ENCODE measurements around the gene DBP. TPM values are rescaled to one million over a fixed set of nuclear protein-coding genes. Genes with fewer than 3 reads are reported as not detected.
A peak's percentile ranks its signal among the peaks of the same experiment; 100 is the strongest.

The DBP gene
- polyA plus RNA-seq, 2 of the 4 experiments (the other 2 are of a cell fraction), result 2.5 to 3.8 TPM

DNA sequence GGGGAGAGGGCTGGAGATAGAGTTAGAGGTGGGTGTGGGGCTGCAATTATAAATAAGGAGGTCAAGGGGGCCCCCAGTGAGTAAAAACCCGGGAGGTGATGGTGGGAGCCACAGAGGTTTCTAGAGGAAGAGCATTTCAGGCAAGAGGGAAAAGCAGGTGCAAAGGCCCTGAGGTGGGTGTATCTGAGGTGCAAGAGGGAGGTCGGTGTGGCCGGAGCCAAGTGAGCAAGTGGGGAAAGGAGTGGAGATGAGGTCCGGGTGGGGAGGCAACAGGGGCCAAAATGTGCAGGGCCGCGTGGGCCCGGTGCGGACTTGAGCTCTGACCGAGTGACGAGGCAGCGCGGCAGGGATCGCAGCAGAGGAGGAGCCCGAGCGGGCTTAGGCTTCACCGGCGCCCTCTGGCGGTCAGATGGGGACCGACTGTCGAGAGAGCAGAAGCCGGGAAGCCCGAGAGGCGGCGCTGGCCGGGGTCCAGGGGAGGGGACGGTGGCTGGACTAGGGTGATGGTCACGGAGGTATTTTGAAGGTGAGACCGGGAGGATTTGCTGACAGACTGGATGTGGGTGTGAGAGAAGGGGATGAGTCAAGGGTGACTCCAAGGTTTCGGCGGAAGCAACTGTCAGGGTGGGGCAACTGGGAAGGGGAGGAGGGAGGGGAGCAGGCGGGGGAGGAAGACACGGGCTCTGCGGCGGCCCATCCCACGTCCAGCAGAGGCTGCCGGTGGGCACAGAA, 48.3 kb downstream of the DBP start (continued):
- TF ChIP-seq FOSB (CRISPR knock-in tag; IDR thresholded peaks at IDR 0.05) (peak; percentile 88; the same call in 1 of the 2 replicates), ZC3H11A (IDR thresholded peaks at IDR 0.05) (no peak), NR3C1 (IDR thresholded peaks at IDR 0.05) (no peak), POLR2A (IDR thresholded peaks at IDR 0.05; ENCODE audit: low read length) (no peak), ESRRA (IDR thresholded peaks at IDR 0.05; ENCODE audit: borderline replicate concordance, low read length) (peak; percentile 14; the same call in 1 of the 2 replicates), POLR2AphosphoS2 (conservative IDR thresholded peaks at IDR 0.05; ENCODE audit: low read length) (no peak), BHLHE40 (IDR thresholded peaks at IDR 0.05; ENCODE audit: low read depth, low read length) (no peak), RFX5 (IDR thresholded peaks at IDR 0.05) (0 out of 2 replicates have a peak, but pooled peaks have one; percentile 29), EHMT2 (IDR thresholded peaks at IDR 0.05; ENCODE audit: low read depth) (no peak), EHF (CRISPR knock-in tag; IDR thresholded peaks at IDR 0.05) (no peak), MYC (IDR thresholded peaks at IDR 0.05; ENCODE audit: borderline replicate concordance, low read length) (no peak), SREBF2 (IDR thresholded peaks at IDR 0.05) (no peak), ZNF302 (CRISPR knock-in tag; IDR thresholded peaks at IDR 0.05) (0 out of 2 replicates have a peak, but pooled peaks have one; percentile 19), RARB (CRISPR knock-in tag; IDR thresholded peaks at IDR 0.05) (no peak), HOXB13 (CRISPR knock-in tag; IDR thresholded peaks at IDR 0.05; ENCODE audit: low read depth) (no peak), CHD2 (IDR thresholded peaks at IDR 0.05; ENCODE audit: low read length, partially characterized antibody) (no peak), HOXB5 (CRISPR knock-in tag; IDR thresholded peaks at IDR 0.05) (peak; percentile 78), SMC3 (IDR thresholded peaks at IDR 0.05) (peak; percentile 97)
- TF ChIP-seq, protein P1, sequence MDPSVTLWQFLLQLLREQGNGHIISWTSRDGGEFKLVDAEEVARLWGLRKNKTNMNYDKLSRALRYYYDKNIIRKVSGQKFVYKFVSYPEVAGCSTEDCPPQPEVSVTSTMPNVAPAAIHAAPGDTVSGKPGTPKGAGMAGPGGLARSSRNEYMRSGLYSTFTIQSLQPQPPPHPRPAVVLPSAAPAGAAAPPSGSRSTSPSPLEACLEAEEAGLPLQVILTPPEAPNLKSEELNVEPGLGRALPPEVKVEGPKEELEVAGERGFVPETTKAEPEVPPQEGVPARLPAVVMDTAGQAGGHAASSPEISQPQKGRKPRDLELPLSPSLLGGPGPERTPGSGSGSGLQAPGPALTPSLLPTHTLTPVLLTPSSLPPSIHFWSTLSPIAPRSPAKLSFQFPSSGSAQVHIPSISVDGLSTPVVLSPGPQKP (IDR thresholded peaks at IDR 0.05; ENCODE audit: low read depth, low read length), result no peak
- TF ChIP-seq, protein P2, sequence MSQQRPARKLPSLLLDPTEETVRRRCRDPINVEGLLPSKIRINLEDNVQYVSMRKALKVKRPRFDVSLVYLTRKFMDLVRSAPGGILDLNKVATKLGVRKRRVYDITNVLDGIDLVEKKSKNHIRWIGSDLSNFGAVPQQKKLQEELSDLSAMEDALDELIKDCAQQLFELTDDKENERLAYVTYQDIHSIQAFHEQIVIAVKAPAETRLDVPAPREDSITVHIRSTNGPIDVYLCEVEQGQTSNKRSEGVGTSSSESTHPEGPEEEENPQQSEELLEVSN (IDR thresholded peaks at IDR 0.05; ENCODE audit: borderline replicate concordance, low read depth), result peak; percentile 69
- TF ChIP-seq, protein P3, sequence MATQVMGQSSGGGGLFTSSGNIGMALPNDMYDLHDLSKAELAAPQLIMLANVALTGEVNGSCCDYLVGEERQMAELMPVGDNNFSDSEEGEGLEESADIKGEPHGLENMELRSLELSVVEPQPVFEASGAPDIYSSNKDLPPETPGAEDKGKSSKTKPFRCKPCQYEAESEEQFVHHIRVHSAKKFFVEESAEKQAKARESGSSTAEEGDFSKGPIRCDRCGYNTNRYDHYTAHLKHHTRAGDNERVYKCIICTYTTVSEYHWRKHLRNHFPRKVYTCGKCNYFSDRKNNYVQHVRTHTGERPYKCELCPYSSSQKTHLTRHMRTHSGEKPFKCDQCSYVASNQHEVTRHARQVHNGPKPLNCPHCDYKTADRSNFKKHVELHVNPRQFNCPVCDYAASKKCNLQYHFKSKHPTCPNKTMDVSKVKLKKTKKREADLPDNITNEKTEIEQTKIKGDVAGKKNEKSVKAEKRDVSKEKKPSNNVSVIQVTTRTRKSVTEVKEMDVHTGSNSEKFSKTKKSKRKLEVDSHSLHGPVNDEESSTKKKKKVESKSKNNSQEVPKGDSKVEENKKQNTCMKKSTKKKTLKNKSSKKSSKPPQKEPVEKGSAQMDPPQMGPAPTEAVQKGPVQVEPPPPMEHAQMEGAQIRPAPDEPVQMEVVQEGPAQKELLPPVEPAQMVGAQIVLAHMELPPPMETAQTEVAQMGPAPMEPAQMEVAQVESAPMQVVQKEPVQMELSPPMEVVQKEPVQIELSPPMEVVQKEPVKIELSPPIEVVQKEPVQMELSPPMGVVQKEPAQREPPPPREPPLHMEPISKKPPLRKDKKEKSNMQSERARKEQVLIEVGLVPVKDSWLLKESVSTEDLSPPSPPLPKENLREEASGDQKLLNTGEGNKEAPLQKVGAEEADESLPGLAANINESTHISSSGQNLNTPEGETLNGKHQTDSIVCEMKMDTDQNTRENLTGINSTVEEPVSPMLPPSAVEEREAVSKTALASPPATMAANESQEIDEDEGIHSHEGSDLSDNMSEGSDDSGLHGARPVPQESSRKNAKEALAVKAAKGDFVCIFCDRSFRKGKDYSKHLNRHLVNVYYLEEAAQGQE (IDR thresholded peaks at IDR 0.05), result no peak
- TF ChIP-seq, protein P4, sequence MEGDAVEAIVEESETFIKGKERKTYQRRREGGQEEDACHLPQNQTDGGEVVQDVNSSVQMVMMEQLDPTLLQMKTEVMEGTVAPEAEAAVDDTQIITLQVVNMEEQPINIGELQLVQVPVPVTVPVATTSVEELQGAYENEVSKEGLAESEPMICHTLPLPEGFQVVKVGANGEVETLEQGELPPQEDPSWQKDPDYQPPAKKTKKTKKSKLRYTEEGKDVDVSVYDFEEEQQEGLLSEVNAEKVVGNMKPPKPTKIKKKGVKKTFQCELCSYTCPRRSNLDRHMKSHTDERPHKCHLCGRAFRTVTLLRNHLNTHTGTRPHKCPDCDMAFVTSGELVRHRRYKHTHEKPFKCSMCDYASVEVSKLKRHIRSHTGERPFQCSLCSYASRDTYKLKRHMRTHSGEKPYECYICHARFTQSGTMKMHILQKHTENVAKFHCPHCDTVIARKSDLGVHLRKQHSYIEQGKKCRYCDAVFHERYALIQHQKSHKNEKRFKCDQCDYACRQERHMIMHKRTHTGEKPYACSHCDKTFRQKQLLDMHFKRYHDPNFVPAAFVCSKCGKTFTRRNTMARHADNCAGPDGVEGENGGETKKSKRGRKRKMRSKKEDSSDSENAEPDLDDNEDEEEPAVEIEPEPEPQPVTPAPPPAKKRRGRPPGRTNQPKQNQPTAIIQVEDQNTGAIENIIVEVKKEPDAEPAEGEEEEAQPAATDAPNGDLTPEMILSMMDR (IDR thresholded peaks at IDR 0.05), result peak; percentile 99

Measured in A549 (cell line).